NCI-H2107 treated with DMSO at 0.1 percent for 48 hours (cell line): ENCODE measurements around the gene C19orf73.

ENCODE experiments used
- DNase-seq: peaks from one replicate; lab custom pipeline; 2025; ENCODE audit not compliant: unreplicated experiment; lab: John Stamatoyannopoulos, UW

Gene C19orf73, protein sequence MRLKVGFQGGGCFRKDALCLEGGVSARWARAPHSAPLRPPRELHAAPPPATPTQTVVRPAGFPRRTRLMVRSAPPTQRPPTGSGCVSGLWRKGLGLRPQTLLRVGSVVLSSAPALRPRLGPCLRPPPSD

GRCh38 chr19:49118565-49119410, at the start of gene C19orf73:
Gene C19orf73 (minus strand): TSS chr19:49119143. CDS start chr19:49119022, 121 bp downstream.
- DNase-seq = peak; percentile 63

GRCh38 chr19:49168421-49168820, 49.5 kb upstream of the C19orf73 start:
- no peak for DNase-seq

GRCh38 chr19:49167857-49168409, 49.0 kb upstream of the C19orf73 start:
- no peak for DNase-seq

- DNase-seq = no peak
These were observed 46.9 kb upstream of the C19orf73 start for GRCh38 chr19:49165865-49166301.

GRCh38 chr19:49165111-49165750, 46.3 kb upstream of the C19orf73 start:
- DNase-seq = no peak

DNA sequence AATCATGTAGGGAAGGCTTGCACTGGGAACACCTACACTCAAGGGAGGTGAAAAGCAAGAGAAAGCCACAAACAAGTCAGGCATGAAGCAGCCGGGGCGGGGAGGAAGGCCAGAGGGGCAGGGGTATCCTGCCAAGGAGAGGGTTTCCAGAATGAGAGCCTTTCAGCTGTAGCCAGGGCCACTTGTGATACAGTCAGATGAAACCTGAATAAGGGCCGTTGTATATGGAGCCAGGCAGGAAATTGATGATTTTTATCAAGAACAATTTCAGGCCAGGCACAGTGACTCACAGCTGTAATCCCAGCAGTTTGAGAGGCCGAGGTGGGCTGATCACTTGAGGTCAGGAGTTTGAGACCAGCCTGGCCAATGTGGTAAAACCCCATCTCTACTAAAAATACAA, 43.0 kb upstream of the C19orf73 start:
- DNase-seq = no peak

DNA sequence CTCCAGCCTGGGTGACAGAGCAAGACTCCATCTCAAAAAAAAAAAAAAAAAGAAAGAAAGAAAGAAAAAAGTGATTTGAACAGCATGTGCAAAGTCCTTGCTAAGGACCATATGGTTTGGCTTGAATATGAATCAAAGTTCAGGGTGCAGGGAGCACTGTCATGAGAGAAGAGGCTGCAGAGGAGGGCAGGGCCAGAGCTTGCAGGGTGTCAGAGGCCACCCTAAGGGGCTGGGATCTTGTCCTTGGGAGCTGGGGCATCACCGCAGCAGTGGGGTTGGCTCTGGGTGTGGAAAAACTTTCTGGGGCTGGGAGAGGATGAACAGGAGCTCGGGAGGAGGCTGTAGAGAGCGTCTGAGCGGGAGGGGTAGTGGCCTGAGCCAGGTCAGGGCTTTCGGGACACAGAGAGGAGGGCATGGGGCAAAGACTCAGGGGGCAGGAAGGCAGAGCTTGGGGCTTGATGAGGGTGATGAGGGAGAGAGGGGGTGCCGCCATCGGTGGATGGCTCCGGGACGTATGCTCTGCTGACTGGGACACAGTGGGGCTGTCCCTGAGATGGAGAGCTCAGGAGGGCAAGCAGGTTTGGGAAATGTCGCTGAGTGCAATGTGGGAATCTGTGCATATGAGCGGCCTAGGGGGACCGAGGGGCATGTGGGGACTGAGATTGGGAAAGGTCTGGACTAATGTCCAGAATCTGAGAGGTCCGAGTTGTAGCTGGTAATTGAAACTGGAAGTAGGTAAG, 41.7 kb upstream of the C19orf73 start:
- no peak for DNase-seq

DNA sequence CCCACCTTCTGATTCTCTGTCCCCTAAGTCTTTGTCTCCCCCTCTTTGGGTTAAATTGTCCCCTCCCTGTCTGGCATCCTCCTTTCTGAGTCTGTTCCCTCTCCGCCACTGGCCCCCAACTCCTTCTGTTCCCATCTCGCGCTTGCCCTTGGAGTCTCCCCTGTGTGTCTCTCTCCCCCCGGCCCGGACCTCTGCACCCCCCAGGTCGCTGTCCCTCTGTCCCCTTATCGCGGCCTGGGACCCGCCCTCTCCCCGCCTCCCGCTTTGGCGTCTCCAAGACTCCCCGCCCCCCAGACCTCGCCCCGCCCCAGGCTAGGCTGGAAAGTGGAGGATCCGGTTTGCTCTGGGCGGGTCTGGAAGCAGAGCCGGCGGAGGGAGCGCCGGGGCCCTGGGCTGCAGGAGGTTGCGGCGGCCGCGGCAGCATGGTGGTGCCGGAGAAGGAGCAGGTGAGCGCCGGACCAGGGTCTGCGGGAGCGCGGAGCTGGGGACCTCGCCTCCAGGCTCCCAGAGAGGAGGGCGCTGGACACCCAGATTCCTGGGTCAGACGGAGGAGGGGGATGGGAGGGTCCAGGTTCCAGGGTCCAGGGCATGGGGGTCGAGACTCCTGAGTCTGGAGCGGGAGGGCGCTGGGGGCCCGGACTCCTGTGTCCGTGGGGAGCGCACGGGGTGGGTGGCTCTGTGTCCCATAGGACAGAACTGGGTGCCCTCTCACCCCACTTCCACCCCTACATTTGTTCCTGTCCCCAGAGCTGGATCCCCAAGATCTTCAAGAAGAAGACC, 38.7 kb upstream of the C19orf73 start, which contains the start of gene TRPM4:
TSS of gene TRPM4 (plus strand) at position 348 of the 780 bp plus-strand sequence. CDS start at position 423, 75 bp downstream.
- DNase-seq = no peak

DNA sequence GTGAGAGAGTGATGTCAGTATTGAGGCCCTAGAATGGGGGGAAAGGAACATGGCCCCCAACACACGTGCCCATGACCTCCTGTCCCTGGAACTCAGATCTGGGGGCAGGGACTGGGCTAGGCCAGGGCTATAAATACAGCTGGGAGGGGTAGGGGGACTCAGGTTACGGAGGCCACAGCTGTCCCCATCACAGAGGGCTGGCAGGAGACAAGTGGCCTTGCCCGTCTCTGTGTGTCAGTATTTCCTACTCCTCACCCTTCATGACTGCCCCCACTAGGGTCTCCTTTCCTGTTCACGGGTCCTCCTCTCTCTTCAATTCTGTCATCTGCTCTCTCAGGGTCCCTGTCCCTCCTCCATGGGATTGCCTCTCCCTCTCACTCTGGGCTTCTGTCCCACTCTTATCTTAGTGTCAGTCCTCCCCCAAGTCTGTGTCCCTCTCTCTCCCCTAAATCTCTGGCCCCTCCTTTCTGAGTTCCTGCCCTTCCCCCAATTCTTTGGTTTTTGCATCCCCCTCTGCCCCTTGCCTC, 36.9 kb upstream of the C19orf73 start:
- DNase-seq = no peak

- no peak for DNase-seq
These were observed 36.3 kb upstream of the C19orf73 start, which contains the start of gene HRC for GRCh38 chr19:49155005-49155819. Gene HRC (minus strand): TSS chr19:49155396. CDS start chr19:49155237, 159 bp downstream.

DNA sequence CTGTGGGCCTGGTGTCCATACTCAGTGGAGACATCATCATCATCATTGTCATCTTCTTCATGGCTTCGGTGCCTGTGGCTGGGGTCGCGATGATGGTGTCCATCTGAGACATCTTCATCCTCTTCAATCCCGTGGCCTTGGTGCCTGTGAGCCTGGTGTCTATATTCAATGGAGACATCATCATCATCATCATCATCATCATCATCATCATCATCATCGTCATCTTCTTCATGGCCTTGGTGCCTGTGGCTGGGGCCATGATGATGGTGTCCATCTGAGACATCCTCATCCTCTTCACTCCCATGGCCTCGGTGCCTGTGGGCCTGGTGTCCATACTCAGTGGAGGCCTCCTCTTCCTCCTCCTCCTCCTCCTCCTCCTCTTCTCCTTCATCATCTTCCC, 35.3 kb upstream of the C19orf73 start:
- no peak for DNase-seq

DNA sequence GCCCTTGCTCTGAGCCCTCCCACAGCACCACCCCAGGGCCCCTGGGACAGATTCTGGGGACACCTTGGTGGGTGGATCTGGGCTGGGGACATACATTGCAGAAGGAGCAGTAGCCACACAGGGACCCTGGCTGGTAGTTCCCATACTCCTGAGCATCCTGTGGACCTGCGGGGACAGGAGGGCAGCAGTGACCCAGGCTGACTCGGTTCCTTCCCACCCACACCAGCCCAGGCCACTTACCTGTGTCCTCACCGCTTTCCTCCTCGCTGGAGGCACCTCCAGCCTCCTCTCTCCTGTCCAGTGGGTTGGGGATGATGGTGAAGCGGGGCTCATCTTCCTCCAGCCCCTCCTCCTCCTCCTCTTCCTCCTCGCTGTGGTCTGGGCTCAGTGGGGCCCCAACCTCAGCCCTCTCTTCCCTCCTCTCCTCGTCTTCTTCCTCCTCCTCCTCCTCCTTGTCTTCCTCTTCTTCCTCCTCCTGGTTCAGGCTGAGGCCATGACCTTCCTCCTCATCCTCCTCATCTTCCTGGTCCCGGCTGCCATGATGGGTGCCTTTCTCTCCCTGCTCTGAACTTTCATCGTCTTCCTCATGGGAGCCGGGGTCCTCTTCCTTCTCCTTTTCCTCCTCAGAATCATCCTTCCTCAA, 34.3 kb upstream of the C19orf73 start:
- DNase-seq = no peak

DNA sequence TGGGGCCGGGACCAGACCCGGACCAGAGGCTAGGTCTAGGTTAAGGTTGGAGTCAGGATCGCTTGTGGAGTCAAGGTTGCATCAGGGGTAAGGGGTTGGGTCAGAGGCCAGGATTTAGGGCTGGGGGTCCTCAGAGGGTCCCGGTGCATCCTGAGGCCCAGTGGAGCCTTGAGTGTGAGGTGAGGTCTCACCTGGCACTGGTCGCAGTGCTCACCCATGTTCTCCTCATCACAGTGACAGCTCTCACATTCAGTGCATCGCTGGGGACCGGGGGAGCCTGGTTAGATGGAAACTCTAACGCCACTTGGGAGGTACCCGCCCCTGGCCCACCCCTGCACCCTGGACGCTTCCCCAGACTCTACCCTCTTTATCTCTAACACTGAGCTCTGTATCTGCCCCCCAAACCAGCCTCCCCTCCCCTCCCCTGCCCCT, 33.2 kb upstream of the C19orf73 start:
- no peak for DNase-seq

DNA sequence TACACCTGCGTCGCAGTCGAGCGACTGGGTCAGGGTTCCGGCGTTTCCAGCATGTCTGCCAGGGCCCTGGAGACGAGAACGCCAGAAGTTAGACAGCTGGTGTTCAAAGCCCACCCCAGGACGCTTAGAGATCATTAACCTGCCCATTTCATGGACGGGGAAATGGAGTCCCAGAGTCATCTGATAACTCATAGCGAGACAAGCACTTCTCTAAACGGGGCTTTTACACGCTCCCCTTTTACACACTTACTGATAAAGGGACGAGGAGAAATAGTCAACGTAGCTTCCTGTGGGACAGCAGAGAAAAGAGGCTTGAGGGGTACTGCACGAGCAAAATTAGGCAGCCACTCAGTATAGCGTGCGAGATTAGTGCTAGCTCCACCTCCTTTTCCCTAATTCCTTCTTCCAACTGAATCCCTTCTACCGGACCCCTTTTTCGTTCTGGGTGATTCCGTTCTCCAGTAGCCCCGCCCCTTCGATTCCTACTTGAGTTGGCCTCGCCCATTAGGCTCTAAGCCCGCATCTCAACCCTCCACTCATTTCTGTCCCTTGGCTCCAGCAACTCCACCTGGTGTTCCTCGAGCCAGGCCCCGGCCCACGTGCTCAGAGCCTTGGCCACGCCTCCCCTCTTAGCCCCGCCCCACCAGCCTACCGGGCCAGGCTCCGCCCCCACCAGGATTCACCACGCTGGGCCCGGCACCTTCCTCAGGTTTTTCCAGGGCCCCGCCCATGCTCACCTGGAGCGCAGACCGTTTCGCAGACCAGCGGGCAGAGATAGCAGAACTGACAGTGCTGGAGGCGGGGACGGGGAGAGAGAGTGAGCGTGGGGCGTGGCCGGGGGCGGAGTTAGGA, 32.5 kb upstream of the C19orf73 start:
- peak; percentile 46 for DNase-seq

DNA sequence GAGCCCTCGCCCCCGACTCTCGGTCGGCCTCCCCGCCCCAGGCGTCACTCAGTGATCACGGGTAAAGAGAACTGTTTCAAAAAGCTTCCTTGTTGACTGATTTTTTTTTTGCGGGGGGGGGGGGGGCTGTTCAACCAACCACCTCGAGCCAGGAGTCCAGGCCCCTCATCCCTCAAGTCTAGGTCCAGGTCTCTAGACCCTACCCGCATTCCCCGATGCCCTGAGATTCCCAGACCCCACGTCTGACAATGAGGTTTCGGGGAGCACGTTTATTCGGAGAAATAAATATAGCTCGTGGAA, 32.0 kb upstream of the C19orf73 start:
- no peak for DNase-seq

DNA sequence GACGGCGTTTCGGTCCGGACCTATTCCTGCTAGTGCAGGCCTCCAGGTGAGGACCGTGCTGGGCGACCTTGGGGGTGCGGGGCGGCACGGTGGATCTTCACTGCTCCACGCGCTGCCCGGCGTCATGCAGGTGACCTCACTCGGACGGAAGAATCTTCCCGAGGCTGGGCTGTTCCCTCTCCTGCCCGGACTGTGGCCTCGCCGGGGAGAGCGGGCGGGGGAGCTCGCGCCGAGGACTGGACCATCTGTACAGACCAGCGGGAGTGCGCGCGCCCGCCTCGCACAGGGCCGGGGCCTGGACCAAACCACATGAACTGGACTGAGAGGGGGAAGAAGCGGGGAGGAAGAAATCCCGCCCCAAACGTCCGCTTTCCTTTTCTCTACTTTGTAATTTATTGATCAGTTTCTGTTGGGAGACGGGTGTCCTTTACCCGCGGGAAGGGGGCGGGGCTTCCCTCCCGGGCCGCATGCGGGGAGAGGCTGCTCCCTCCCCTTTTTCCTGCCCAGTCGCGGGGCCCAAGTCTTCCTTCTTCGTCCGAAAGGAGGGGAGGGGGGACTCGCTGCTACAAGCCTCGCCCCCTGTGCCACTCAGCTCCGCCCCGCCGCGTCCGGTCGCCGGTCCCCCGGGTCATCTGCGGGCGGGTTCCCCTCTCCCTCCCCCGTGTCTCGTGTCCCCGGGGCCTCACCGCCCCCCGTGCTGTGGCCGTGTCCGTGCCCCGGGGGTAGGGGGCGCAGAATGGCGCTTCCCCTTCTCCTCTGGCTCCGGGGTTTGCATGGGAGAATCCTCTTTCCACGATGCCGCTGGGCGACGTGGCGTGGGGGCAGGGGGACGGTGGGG, 31.4 kb upstream of the C19orf73 start:
- peak; percentile 15 for DNase-seq

DNA sequence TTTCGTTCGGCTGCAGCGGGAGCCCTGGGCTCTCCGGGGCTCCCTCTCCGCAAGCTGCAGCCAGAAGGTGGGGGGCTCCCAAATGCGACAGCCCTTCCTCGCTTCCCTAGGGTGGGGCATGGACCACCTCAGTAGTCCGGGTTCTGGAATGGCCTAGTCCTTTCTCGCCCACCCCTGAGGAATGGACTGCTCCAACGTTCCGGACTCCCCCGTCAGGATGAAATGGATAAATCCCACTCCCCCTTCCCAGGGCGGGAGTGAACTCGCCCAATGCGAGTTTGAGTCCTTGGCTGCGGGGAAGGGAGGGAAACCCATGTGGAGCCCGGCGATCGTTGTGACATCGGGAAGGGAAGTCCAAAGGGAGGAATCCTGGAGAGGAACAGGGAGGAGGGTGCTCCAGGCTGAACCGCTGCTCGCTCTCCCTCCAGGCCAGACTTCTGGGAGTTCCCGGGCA, 30.7 kb upstream of the C19orf73 start:
- DNase-seq = peak; percentile 25
